Epithelial cell of esophagus (primary cell): ENCODE measurements around the gene ECE1.

Source experiments
- DNase-seq: peaks from one replicate; pipeline ENCODE4 v3.0.0; 2010; ENCODE audit warnings: low read depth
- H3K4me3 ChIP-seq: 2 replicates; pipeline ENCODE4 v1.5.1; 2011; ENCODE audit warnings: mild to moderate bottlenecking, low read length, control low read depth
- TF ChIP-seq, protein P1 (sequence below): IDR thresholded peaks from 2 replicates; pipeline ENCODE4 v1.5.1; 2011; ENCODE audit warnings: low read depth, mild to moderate bottlenecking, low read length, control low read depth, inconsistent platforms; ENCODE audit not compliant: insufficient read depth; ENCODE audit errors: missing control alignments

Gene ECE1

DNA sequence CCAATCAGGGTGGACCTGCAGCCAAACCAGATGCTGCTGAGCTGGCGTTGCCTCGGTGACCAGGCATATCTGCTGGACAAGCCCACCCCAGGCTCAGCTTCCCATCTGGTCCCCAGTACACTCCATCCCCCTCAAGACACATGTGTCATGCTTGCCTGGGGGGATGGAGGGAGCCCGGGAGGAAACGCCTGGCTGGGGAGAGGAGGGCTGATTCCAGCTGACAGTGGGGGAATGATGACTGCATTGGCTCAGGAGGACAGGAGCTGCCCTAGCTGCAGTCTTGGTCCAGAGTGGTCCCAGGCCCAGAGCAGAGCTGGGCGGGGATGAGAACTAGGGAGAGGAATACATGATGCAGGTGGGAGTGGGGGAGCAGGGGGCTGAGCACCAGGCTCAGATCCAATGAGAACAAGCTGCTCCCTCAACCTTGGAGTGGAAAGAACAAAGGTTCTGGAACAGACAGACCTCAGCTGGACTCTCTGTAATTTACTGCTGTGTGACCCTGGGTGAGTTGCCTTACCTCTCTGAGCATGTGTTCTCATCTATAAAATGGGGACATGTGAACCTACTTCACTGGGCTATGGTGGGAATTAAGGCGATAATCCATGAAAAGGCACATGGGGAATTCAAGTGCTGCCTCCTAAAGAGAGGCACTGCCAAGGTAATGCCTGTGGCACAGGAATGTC lies 23.1 kb upstream of the ECE1 start:
- H3K4me3 ChIP-seq: no peak overlapping the region
- DNase-seq: no peak
- TF ChIP-seq, protein P1, sequence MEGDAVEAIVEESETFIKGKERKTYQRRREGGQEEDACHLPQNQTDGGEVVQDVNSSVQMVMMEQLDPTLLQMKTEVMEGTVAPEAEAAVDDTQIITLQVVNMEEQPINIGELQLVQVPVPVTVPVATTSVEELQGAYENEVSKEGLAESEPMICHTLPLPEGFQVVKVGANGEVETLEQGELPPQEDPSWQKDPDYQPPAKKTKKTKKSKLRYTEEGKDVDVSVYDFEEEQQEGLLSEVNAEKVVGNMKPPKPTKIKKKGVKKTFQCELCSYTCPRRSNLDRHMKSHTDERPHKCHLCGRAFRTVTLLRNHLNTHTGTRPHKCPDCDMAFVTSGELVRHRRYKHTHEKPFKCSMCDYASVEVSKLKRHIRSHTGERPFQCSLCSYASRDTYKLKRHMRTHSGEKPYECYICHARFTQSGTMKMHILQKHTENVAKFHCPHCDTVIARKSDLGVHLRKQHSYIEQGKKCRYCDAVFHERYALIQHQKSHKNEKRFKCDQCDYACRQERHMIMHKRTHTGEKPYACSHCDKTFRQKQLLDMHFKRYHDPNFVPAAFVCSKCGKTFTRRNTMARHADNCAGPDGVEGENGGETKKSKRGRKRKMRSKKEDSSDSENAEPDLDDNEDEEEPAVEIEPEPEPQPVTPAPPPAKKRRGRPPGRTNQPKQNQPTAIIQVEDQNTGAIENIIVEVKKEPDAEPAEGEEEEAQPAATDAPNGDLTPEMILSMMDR: no peak

DNA sequence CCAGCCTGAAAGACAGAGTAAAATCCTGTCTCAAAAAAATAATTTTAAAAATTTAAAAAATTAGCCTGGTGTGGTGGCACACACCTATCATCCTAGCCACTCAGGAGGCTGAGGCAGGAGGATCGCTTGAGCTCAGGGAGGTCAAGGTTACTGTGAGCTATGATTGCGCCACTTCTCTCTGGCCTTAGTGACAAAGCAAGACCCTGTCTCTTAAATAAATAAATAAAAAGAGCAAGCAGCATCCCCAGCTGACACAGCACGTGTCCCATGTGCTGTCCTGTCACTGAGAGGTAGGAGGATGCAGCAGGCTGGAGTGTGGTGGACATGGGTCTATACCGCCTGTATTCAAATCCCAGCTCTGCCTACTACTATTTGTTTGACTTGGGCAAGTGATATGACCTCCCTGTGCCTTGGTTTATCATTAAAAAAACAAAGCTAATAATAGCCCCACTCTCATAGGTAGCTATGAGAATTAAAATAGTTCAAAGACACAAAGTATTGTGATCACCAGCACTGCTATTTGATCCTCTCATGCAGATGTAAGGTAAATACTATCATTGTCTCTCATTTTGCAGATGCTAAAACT lies 22.2 kb upstream of the ECE1 start:
- no peak for DNase-seq
- TF ChIP-seq, protein P1: no peak

DNA sequence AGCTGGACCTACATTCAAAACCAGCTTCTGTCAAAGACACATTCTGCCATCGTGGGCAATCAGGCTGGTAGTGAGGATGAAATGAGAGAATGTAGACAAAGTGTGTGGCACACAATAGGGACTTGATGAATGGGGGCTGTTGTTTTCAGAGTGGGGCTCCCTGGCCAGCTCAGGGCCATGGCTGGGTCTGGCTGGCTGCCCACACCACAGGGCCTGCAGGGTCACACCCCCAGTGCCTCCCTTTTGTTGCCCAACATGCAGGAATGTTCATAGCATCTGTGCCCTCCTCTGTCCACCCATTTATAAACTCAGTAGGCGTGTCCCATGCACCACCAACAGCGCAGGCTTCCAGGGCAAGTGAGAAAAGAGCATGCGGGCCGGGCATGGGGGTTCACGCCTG lies 20.8 kb upstream of the ECE1 start:
- no peak for DNase-seq
- no peak overlapping the region for H3K4me3 ChIP-seq
- TF ChIP-seq, protein P1: no peak

More for the DNA sequence above, 22.2 kb upstream of the ECE1 start:
- H3K4me3 ChIP-seq: no peak overlapping the region

DNA sequence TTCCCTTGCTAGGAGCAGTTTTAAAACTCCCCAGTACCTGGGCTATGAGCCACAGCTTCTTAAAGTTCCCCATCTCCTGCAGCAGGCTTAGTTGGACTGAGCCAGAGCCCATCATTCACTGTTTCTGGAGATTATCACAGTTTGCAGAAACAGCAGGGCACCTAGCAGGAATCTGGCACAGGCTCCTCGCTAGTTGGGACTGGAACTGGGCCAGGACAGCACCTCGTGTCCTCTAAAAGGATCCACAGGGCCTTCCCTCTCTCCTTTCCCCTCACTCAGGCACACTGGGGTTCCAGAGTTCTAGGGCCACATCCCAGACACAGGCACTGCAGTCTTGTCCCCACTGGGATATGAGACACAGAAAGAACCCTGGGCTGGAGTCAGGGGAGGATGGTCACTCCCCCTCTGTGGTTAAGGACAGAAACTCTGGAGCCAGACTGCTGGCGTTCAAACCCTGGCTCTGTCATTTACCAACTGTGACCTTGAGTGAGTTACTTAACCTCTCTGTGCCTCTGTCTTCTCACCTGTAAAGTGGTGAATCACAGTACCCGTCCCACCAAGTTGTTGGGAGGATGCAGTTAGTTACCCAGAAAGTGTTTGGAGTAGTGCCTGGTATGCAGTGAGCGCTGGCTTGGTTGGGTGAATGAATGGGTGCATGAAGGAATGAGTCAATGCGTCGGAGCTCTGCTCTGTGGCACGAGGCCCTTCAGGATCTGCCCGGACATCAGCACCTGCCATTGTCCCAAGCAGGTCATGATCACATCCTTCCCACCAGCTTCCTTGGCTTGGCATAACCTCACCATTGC lies 18.8 kb upstream of the ECE1 start:
- TF ChIP-seq, protein P1: no peak
- DNase-seq: peak; percentile 66
- H3K4me3 ChIP-seq: no peak overlapping the region

DNA sequence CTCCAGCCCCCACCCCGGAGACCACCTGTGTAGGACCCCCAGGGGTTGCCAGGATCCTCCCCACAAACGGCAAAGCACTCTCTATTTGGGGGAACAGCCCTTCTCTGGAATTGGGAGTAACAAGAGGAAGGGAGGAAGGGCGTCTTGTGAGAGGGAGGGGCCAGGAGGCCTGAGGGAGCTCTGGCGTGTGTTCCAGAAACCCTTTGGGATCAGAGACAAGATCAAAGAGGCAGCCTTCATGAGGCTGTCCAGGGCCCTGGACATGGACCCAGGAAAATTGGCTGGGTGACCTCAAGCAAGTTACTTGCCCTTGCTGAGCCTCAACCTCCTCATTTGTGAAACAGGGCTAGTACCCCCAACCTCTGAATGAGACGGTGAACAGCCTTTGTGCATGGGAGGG lies 18.1 kb upstream of the ECE1 start:
- TF ChIP-seq, protein P1: no peak
- no peak overlapping the region for H3K4me3 ChIP-seq
- DNase-seq: no peak

DNA sequence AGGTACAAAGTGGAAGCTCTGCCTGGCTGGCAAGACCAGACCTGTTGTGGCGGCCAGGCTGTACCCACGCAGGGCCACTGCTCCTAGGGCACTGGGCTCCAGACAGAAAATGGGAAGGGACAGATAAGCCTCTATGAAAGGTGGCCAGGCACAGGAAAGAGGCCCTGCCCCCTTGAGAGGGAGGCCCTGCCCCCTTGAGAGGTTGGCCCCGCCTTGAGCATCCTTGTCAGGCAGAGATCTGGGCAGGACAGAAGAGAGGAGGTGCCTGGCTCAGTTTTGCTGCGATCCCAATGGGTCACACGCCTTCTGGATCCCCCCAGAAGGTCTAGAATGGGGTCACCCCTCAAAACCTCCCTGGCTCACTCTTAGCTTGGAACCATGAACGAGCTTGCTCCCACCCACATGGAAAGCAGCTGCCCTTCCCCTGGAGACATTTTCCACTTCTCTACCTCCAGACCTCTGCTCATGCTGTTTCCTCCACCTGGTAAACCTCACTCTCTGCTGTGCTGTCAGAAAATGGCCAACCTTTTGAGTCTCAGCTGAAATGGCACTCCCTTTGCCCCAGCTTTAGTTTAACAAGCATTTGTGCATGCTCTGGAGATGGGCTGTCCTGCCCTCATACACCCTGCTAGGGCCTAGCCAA lies 17.5 kb upstream of the ECE1 start:
- no peak for DNase-seq
- TF ChIP-seq, protein P1: no peak
- H3K4me3 ChIP-seq: no peak overlapping the region
